GM10266 (cell line): ENCODE results near the gene LRCH1.

Experiments used
- DNase-seq: peaks from one replicate; pipeline ENCODE4 v3.0.0; 2012; ENCODE audit errors: extremely low spot score
- TF ChIP-seq, protein P1 (sequence below): IDR thresholded peaks from 2 replicates; pipeline ENCODE4 v1.5.1; 2012; ENCODE audit warnings: mild to moderate bottlenecking, low read depth; ENCODE audit not compliant: control insufficient read depth, insufficient read depth; ENCODE audit errors: missing control alignments

The LRCH1 gene

DNA sequence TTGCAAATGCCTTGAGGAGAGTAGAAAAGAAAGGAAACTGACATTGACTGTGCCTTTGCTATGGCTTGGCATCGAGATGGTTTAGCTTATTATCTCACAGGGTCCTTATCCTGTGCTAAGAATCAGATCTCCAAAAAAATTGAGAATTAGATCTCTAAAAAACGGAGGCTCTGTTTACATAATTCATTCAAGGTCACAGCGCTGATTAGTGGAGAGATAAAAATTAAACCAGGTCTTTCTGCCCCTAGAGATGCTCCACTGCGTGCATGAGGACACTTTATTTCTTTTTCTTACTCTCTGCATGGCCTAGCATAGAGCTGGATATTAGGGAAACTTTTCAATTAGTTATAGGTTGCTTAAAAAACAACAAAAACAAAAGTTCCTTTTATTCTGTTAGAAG lies 17.3 kb downstream of the LRCH1 start:
- no peak for DNase-seq
- TF ChIP-seq, protein P1, sequence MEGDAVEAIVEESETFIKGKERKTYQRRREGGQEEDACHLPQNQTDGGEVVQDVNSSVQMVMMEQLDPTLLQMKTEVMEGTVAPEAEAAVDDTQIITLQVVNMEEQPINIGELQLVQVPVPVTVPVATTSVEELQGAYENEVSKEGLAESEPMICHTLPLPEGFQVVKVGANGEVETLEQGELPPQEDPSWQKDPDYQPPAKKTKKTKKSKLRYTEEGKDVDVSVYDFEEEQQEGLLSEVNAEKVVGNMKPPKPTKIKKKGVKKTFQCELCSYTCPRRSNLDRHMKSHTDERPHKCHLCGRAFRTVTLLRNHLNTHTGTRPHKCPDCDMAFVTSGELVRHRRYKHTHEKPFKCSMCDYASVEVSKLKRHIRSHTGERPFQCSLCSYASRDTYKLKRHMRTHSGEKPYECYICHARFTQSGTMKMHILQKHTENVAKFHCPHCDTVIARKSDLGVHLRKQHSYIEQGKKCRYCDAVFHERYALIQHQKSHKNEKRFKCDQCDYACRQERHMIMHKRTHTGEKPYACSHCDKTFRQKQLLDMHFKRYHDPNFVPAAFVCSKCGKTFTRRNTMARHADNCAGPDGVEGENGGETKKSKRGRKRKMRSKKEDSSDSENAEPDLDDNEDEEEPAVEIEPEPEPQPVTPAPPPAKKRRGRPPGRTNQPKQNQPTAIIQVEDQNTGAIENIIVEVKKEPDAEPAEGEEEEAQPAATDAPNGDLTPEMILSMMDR: no peak

DNA sequence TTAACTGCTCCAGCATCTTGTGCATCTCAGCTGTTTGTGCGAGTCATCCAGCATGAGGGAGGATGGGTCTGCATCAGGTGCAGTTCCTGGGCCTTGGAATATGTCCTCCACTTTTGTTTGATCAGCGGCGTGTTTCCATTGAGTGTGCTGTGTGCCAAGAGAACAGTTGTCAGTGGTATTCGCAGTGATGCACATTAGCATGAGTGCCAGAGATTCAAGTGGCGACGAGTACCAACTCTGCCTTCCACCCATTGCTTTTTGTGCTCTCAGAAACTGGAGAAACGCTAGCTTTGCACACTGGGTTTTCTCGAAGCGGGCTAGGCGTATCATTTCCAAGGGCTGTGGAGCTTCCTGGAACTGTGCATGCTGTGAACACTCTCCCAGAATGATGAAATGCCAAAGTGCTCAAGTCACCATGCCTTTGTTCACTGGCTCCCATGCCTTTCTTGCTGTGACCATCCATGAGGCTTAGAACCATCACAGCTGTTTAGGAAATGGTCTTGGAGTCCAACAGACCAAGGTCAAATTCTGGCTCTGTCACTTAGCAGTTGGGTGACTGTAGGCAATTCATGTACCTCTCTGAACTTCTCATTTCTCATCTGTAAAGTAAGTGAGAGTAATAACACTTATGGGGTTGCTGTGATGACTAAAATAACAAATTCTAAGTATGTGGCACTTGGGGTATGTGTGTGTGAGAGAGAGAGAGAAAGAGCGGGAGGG lies 18.4 kb downstream of the LRCH1 start:
- TF ChIP-seq, protein P1: no peak
- no peak for DNase-seq

DNA sequence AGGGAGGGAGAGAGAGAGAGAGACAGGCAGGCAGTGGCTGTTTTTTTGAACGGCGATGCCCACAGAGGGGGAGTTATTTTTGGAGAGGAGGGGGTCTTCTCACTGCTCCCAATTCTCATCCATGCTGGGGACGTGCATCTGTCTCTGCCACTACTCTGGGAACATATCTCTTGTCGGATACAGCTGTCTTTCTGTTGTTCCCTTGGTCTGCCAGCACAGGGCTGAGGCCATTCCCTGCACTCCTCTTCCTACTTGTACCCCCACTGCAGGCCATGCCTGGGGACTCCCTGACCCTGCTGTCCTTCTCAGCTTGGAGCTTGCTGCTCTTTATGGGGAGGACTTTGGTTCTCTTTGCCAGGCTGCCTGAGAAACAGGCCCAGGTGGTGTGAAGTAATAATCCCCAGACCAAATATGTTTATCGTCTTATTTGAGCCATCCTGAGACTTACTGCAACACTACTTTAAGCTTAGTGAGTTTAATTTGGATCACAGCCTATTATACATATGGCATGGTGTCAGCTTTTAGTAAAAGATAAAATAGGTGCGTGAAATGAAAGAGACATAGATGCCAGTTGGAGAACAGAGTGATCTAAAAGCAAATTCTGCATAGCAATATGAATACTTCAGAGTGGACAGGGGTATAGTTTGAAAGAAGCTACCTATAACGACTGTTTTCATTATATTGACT lies 19.1 kb downstream of the LRCH1 start:
- TF ChIP-seq, protein P1: no peak
- no peak for DNase-seq

DNA sequence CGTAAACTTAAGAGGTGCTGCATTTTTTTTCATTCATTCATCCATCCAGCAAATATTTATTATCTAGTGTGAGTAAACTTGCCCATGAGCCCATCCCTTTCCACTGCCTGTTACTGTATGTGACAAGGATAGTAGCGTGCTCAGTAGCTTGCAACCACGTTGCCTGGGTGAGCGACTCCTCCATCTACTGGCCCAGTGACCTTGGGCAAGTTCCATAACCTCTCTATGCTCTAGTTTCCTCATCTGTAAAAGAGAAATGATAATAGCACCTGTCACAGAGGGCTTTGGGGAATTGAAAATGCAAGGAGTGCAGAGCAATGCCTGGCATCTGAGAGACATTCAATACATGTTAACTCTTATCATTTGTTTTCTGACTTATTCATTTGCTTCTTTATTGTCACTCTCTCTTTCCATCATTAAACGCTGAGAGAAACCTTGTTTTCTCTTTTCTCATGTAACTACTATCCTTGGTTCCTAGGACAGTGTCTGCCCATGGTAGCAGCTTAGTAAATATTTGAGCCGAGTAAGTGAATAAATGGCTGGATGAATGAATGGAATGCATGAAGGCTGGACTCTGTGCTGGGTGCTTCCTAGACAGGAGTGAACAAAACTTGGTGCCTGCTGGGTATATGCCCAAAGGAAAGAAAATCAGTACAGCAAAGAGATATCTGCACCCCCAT lies 19.9 kb downstream of the LRCH1 start:
- DNase-seq: no peak
- TF ChIP-seq, protein P1: no peak

DNA sequence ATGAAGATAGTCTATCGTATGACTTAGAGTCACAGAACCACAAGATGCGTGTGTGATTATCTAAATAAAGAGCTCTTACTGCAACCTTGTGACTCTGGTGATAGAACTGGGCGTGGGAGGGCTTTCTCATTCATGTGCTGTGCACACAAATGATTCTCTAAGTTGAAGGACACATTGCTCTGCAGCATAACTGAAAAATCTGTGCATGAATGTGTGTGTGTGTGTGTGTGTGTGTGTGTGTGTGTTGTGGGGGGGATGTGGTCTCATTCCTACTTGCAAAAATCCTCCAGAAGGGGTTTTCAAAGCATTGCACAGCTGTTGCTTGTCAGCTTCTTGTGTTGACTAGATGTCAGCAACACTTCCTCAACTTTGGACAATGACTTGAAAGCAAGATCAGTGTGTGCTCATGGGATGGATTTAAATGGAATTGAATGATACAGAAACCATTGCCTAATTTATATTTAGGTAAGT lies 22.4 kb downstream of the LRCH1 start:
- TF ChIP-seq, protein P1: no peak
- no peak for DNase-seq

DNA sequence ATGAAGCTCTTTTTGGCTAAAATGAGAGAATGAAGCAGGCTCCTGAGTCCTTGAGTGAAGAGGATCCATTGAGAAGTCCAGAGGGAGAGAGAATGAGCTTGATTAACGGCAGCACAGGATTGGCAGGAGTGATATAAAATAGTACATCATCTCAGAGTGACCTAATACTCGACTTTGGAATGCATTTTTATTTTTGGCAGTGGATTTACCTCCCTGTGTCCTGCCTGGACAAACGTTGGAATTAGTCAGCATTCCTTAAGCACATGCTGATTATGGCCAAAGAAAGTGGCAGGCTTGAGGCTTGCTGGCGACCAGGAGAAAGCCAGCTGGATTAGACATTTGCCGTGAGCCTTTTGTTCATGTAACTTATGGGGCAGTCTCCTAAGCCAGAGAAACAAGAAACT lies 22.9 kb downstream of the LRCH1 start:
- no peak for DNase-seq
- TF ChIP-seq, protein P1: no peak
